ENCODE measurements around the gene TRMT1L.
"Not testable (repeated sequence)": the region's sequence is repeated elsewhere in the genome, so short reads cannot be mapped to it uniquely, and the experiment has no call there.

TRMT1L gene

GRCh38 chr1:185156854-185157598 is at the start of gene TRMT1L, which contains the start of gene SWT1:
Gene TRMT1L (minus strand): TSS chr1:185156953. CDS start chr1:185156712, 241 bp downstream.
Gene SWT1 (plus strand): TSS chr1:185157167. CDS start chr1:185160842, 3,675 bp downstream.
- DNase-seq (ENCODE audit: low spot score): peak; percentile 65

GRCh38 chr1:185200889-185201288 is 44.1 kb upstream of the TRMT1L start:
- no peak for DNase-seq (ENCODE audit: low spot score)

GRCh38 chr1:185198712-185199111 is 42.0 kb upstream of the TRMT1L start:
- not testable (repeated sequence) for DNase-seq (ENCODE audit: low spot score)

- DNase-seq (ENCODE audit: low spot score): no peak
Measured at GRCh38 chr1:185193756-185194155, 37.0 kb upstream of the TRMT1L start.

GRCh38 chr1:185170291-185170848 is 13.6 kb upstream of the TRMT1L start:
- peak; percentile 34 for DNase-seq (ENCODE audit: low spot score)

- DNase-seq (ENCODE audit: low spot score): no peak
Measured at GRCh38 chr1:185166106-185166505, 9.4 kb upstream of the TRMT1L start.

GRCh38 chr1:185162491-185162890 is 5.7 kb upstream of the TRMT1L start:
- DNase-seq (ENCODE audit: low spot score): no peak

- no peak for DNase-seq (ENCODE audit: low spot score)
Measured at GRCh38 chr1:185159966-185160365, 3.2 kb upstream of the TRMT1L start.

GRCh38 chr1:185158800-185159199 is 2.0 kb upstream of the TRMT1L start:
- no peak for DNase-seq (ENCODE audit: low spot score)

- no peak for DNase-seq (ENCODE audit: low spot score)
Measured at GRCh38 chr1:185157599-185158412, 1.1 kb upstream of the TRMT1L start.

- no peak for DNase-seq (ENCODE audit: low spot score)
Measured at GRCh38 chr1:185156288-185156853, 382 bp downstream of the TRMT1L start.

- DNase-seq (ENCODE audit: low spot score): no peak
Measured at GRCh38 chr1:185155600-185156287, 1.0 kb downstream of the TRMT1L start.

GRCh38 chr1:185154912-185155513 is 1.7 kb downstream of the TRMT1L start:
- DNase-seq (ENCODE audit: low spot score): no peak

- no peak for DNase-seq (ENCODE audit: low spot score)
Measured at GRCh38 chr1:185152187-185152767, 4.5 kb downstream of the TRMT1L start.

GRCh38 chr1:185151215-185151614 is 5.5 kb downstream of the TRMT1L start:
- DNase-seq (ENCODE audit: low spot score): no peak

GRCh38 chr1:185144233-185144632 is 12.5 kb downstream of the TRMT1L start:
- no peak for DNase-seq (ENCODE audit: low spot score)

- no peak for DNase-seq (ENCODE audit: low spot score)
Measured at GRCh38 chr1:185139246-185139645, 17.5 kb downstream of the TRMT1L start.

GRCh38 chr1:185137896-185138545 is 18.7 kb downstream of the TRMT1L start:
- DNase-seq (ENCODE audit: low spot score): no peak

- DNase-seq (ENCODE audit: low spot score): no peak
Measured at GRCh38 chr1:185132534-185132933, 24.2 kb downstream of the TRMT1L start.

- DNase-seq (ENCODE audit: low spot score): no peak
Measured at GRCh38 chr1:185129708-185130107, 27.0 kb downstream of the TRMT1L start.

GRCh38 chr1:185112356-185112755 is 44.4 kb downstream of the TRMT1L start:
- no peak for DNase-seq (ENCODE audit: low spot score)
